ENCODE data around the gene NOC2L.

NOC2L gene

DNA sequence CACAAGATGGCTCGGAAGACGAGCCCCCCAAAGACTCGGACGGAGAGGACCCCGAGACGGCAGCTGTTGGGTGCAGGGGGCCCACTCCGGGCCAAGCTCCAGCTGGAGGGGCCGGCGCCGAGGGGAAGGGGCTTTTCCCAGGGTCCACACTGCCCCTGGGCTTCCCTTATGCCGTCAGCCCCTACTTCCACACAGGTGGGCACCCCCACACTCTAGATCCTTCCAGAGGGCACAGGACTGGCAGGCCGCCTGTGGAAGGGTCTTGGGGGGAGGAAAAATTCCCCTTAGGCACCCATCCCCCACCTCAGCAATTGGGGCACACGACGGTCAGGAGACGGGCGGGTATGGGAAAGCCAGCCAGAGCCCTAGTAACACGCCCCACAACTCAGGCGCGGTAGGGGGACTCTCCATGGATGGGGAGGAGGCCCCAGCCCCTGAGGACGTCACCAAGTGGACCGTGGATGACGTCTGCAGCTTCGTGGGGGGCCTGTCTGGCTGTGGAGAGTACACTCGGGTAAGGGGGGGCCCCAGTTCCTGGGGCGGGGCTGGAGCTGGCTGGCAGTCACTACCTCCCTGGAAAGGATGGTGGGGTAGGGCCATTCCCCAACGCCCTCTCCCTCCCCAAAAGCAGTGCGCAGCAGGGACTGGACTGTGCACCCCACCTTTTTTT, 16.1 kb downstream of the NOC2L start:
- DNase-seq (ENCODE audit: low read depth) = peak; percentile 85

DNA sequence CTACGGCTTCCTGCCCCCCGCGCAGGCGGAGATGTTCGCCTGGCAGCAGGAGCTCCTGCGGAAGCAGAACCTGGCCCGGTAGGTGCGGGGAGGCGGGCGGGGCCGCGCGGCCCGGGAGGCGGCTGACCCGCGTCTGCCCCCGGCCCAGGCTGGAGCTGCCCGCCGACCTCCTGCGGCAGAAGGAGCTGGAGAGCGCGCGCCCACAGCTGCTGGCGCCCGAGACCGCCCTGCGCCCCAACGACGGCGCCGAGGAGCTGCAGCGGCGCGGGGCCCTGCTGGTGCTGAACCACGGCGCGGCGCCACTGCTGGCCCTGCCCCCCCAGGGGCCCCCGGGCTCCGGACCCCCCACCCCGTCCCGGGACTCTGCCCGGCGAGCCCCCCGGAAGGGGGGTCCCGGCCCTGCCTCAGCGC, 16.6 kb downstream of the NOC2L start:
- peak; percentile 65 for DNase-seq (ENCODE audit: low read depth)

- peak; percentile 94 for DNase-seq (ENCODE audit: low read depth)
These were observed 17.3 kb downstream of the NOC2L start for GRCh38 chr1:941588-942383.

DNA sequence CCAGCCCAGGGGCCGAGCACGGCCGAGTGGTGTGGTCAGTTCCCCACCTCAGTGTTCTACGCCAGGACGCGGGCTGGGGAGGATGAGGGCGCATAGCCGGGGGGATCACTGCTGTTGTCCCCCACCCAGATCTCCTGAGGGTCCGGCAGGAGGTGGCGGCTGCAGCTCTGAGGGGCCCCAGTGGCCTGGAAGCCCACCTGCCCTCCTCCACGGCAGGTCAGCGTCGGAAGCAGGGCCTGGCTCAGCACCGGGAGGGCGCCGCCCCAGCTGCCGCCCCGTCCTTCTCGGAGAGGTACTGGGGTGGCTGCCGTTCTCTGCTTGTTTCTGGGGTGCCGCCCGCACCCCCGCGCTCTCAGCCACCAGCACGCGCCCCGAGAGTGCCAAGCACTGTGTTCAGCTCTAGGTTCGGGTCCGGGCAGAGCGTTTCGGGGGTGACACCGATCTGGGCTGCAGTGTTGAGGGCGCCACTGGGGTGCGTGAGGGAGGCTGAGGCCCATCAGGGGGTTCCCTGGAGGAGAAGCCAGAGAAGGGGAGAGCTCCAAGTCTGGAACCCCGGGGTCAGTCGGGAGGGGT, 18.0 kb downstream of the NOC2L start:
- DNase-seq (ENCODE audit: low read depth) = no peak

DNA sequence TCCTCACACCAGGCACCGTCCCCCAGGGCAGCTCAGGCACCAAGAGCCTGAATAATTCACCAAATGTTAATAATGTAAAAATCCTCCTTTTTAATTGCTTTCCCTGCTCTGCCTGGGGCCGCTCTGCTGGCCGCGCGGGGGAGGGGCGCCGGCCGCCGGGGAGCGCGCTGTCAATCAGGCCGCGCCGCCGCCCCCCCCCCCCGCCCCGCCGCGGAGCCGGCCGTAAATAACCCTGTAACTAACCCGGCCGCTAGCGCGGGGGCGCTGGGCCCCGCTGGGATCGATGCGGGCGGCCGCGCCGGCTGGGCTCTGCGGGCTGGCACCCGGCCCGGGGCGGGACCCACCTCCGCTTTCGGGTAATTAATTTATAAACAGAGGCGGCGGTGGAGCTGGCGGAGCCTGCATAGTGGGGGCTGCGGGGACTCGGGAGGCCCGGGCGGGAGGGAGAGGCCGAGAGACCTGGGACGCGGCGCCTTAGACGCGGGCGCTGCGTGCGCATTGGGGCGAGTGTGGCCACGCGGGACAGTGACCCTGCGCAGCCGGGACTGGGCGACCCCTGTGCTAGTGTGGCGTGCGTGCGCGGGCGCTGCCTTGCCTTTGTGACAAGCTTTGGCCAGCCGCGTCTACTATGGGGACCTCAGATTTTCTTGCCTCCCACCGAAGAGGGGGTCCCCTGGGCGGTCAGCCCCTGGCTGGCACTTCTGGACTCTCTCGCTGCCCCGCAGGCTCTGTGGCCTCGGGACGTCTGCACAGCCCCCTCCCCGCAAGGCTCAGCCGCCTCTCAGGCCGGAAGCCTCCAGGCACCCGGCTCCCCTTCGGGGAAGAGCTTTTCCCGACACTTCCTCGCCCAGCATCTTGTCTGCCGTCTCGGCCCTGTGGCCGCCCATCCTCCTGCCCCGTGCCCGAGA, 18.7 kb downstream of the NOC2L start:
- DNase-seq (ENCODE audit: low read depth) = peak; percentile 80

GRCh38 chr1:939511-940106, 19.4 kb downstream of the NOC2L start:
- no peak for DNase-seq (ENCODE audit: low read depth)

- DNase-seq (ENCODE audit: low read depth) = no peak
These were observed 20.2 kb downstream of the NOC2L start for GRCh38 chr1:938711-939489.

DNA sequence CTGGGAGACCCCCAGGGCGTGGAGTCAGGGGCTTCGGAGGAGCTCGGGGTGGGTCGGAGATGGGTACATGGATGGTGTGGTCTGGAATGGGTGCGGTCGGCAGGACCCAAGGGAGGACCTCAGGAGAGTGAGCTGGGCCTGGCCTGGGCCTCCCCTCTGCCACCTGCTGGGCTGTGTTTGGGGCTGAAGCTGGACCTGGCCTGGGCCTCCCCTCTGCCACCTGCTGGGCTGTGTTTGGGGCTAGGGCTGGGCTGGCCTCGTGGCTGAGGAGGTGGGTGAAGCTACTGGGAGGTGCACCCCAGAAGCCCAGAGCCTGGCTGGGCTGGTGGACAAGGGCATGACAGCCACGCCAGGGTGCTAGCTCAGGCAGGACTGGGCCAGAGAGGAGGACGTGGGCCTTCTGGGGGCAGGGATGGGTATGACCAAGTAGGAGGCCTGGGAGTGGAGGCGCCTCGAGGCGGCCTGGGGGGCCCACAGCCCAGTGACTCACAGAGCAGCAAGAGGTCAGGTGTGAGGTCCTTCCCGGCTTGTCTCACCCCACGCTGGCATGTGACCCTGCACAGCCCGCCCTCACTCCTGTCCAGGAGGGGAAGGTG, 20.9 kb downstream of the NOC2L start:
- peak; percentile 53 for DNase-seq (ENCODE audit: low read depth)

GRCh38 chr1:937521-937920, 21.5 kb downstream of the NOC2L start:
- DNase-seq (ENCODE audit: low read depth) = no peak

DNA sequence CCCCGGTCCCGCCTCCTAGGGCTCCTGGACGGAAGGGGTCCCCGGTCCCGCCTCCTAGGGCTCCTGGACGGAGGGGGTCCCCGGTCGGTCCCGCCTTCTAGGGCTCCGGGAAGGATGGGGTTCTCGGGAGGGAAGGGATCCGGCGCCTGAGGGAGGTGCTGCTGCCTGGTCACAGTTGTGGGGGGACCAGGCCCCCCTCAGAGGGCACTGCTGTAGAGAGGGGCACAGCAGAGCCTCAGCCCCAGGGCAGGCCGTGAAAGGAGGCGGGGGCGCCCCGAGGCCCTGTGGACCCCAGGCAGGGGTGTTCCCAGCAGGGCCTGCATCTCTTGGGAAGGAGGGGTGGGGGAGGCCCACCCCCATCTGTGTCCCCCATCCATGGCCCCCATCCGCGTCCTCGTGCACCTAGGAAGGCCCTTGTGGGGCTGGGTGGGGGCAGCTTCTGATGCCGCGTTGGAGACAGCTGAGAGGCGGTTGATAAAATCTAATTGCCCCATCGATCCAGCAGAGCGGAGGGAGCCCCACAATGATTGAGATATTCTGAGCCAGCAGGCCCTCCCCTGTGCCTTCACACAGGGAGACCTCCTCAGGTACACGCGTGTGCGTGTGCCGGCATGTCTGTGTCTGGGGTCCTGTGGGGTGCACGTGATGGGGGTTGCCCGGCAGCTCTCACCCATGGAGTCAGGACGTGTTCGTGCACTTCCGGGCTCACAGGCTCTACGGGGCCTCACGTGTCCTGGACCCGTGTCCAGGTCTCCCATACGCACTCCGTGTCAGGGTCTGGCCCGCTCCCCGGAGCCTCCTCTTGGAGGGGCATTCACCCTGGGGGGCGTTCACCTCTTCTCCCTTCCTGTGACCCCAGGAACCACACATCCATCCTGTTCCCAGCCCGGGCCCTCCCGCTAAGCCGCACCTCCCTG, 22.4 kb downstream of the NOC2L start:
- DNase-seq (ENCODE audit: low read depth) = no peak

DNA sequence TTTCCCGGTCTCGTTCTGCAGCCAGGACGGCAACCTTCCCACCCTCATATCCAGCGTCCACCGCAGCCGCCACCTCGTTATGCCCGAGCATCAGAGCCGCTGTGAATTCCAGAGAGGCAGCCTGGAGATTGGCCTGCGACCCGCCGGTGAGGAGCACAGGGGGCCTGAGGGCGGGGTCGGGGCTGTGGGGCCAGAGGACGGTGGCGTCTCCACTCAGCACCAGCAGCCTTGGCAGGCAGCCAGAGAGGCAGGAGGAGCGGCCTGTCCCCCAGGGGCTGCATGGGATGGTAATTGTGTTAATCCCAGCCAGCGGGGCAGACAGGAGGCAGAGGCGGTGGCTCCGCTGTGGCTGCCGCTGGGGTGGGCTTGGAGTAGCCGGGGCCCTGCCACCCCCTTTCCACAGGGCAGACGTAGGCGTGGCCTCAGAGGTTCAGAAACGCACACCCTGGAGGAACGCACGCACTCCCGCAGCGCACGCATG, 23.3 kb downstream of the NOC2L start:
- DNase-seq (ENCODE audit: low read depth) = no peak

- DNase-seq (ENCODE audit: low read depth) = no peak
These were observed 23.9 kb downstream of the NOC2L start for GRCh38 chr1:934991-935750.

DNA sequence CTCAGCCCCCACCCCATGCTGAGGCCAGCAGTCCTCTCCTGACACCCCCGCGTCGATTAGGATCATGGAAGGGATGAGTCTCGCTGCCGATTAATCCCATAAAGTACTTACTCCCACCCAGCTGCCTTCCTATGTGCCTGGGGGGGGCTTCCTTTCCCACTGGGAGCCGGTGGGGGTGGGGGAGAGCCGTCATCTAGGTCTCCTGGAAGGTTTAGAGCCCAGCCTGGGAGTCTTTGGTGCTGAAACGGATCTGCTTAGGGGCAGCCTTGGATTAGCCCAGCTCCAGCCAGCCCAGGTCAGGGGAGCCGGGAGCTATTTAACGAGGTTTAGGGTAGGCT, 25.5 kb downstream of the NOC2L start:
- no peak for DNase-seq (ENCODE audit: low read depth)

DNA sequence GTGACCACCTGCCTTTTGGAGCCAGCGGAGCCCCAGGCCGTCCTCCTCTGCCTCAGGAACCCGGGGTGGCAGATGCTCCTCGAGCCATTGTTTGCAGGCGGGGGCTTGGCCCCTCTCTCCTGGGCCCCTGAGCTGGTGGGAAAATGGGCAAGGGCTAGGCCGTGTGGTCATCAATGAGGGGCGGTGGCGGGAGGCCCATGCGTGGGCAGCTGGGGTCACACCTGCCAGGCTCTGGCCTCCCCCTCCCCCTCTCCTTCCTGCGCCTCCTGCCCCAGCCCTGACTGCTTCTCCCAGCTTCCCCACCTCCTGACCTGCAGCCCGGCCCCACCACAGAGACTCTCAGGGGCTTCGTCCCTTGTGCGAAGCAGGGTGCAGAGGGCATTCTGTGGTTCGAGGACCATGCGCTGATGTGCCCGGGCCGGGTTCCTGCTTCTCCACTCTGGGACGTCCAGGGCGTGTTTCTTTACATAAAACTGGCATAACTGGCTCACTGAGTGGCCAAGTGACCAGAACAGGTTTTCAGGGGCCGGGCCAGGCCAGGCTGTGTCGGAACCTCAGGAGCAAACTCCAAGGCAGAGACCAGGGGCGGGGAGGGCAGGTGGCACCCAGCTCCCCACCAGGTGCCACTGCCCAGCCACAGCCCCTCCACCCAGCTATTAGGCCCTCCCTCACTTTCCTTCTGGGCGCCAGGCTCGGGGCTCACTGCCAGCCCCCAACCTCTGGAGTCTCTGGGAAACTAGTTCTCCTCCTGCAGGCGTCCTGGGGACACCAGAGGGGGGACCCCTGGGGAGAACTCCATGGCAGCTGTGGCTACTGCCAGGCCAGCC, 26.1 kb downstream of the NOC2L start:
- no peak for DNase-seq (ENCODE audit: low read depth)

GRCh38 chr1:932173-932510, 26.9 kb downstream of the NOC2L start:
- no peak for DNase-seq (ENCODE audit: low read depth)

DNA sequence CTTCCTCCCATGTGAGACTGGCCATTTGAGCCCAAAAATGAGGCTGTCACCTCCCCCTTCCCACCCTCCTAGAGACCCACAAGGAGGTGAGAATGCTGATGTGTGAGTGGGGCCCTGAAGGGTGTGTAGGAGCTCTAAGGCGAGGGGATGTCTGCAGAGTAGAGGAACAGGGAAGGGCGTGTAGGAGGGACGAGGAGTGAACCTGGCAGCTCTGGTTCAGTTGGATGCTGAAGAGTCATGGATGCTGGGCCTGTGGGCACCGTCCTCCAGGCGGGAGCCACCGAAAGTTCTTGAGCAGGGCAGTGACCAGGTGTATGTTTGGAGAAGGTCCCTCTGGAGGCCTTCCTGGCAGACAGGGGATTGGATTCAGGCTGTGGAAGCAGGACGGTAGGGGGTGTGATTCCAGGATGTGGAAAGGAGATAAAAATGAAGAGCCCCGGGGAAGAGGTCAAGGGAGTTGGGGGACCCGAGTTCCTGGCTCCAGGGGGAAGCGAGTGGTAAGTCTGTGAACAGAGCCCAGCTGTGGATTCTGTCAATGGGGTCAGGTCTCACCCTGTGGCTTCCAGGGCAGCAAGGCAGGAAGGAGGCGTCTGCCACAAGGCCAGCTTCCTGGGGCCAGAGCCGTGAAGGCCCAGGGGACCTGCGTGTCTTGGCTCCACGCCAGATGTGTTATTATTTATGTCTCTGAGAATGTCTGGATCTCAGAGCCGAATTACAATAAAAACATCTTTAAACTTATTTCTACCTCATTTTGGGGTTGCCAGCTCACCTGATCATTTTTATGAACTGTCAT, 27.5 kb downstream of the NOC2L start:
- no peak for DNase-seq (ENCODE audit: low read depth)

DNA sequence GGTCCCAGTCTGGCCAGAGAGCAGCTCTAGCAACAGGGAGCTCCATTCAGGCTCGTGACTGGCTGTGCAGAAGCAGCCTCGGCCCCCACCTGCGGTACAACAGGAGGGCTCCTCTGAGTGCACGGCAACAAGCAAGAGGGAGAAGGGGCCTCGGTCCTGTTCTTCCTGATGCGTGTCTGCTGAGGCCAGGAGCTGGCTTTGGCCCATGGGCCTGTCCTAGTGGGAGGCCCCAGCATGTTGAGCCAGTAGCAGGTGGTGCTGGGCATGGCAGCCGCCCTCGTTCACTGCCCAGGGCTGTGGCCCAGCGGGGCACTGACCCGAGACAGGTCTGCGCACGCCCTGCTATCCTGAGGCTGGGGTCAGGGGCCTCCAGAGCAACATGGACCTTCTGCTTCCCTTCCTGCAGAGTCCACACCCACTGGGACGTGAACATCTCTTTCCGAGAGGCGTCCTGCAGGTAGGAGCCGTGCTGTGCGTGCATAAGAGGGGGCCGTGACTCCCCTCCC, 28.4 kb downstream of the NOC2L start:
- no peak for DNase-seq (ENCODE audit: low read depth)
